ENCODE data around the gene GRIK2. TPM values are rescaled to one million over a fixed set of nuclear protein-coding genes. Genes with fewer than 3 reads are reported as not detected.

GRIK2 gene
- total RNA-seq, 2 experiments from 2014 or later: not detected

DNA sequence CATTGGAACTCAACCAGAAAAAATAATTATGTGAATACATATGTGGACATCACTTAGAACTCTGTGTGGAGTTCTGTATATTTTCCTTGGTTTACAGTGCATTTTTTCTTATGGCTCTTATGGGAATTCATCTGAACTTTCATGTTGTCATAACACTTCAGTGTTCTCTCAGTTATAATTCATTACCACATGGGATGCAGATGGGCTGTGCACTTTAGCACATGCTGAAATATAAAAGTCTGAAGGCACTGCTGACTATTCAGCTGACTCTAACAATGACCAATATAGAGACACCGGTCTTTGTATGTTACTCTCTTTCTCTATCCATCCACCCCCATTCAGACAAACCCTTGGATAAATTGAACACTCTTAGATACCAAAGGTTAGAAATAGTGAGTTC is 29.3 kb downstream of the GRIK2 start:
- no peak overlapping the region for H3K4me3 Mint-ChIP-seq
- peaks cover 2% of the 10 kb centered on the region for H3K9me3 Mint-ChIP-seq
- ATAC-seq (no peak), DNase-seq (no peak)
- no peaks in the 10 kb centered on the region for H3K36me3 Mint-ChIP-seq (ENCODE audit: low read depth)
- CTCF ChIA-PET: no interaction called here
- no peaks in the 10 kb centered on the region for H3K27me3 Mint-ChIP-seq
- H3K4me1 Mint-ChIP-seq (ENCODE audit: low read depth): no peaks in the 10 kb centered on the region
- TF ChIP-seq, protein P1, sequence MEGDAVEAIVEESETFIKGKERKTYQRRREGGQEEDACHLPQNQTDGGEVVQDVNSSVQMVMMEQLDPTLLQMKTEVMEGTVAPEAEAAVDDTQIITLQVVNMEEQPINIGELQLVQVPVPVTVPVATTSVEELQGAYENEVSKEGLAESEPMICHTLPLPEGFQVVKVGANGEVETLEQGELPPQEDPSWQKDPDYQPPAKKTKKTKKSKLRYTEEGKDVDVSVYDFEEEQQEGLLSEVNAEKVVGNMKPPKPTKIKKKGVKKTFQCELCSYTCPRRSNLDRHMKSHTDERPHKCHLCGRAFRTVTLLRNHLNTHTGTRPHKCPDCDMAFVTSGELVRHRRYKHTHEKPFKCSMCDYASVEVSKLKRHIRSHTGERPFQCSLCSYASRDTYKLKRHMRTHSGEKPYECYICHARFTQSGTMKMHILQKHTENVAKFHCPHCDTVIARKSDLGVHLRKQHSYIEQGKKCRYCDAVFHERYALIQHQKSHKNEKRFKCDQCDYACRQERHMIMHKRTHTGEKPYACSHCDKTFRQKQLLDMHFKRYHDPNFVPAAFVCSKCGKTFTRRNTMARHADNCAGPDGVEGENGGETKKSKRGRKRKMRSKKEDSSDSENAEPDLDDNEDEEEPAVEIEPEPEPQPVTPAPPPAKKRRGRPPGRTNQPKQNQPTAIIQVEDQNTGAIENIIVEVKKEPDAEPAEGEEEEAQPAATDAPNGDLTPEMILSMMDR (IDR thresholded peaks at IDR 0.05): no peak
- H3K27ac Mint-ChIP-seq: no peak overlapping the region
- POLR2A ChIA-PET: no interaction called here
- intact Hi-C loops (cut with micrococcal nuclease): no loop called here

DNA sequence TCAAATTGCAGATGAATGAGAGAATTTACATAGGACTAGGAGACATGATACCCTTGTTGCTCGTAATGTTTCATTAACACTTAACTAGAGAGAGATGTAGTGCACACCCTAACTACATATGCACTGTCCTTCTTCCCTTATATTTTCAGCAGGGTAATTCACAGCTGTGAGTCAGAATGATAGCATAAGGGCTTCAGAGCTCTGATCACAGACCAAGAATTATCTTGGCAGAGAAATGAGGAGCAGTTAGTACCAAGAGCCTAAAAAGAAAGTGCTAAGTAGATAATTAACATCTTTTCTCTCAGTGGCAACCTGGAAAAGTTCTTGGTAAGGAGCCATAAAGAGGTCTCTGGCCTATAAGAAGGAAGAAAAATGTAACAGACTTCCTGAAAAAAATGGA is 35.8 kb downstream of the GRIK2 start:
- H3K9me3 Mint-ChIP-seq: peaks cover 2% of the 10 kb centered on the region
- H3K27ac Mint-ChIP-seq: no peak overlapping the region
- H3K4me3 Mint-ChIP-seq: no peak overlapping the region
- ChIA-PET POLR2A (interaction anchor here (0.6 kb wide), 1 partner anchor 47 kb away, joined by 3 read pairs; no protein-coding TSS in a partner anchor), CTCF (no interaction called here)
- no peaks in the 10 kb centered on the region for H3K36me3 Mint-ChIP-seq (ENCODE audit: low read depth)
- H3K27me3 Mint-ChIP-seq: no peaks in the 10 kb centered on the region
- intact Hi-C loops (cut with micrococcal nuclease): no loop called here
- TF ChIP-seq, protein P1 (IDR thresholded peaks at IDR 0.05): no peak
- H3K4me1 Mint-ChIP-seq (ENCODE audit: low read depth): no peaks in the 10 kb centered on the region
- DNase-seq: no peak
- no peak for ATAC-seq

- TF ChIP-seq, protein P1 (IDR thresholded peaks at IDR 0.05): no peak
- Mint-ChIP-seq H3K27me3 (no peaks in the 10 kb centered on the region), H3K27ac (no peak overlapping the region), H3K9me3 (peaks cover 2% of the 10 kb centered on the region), H3K4me3 (no peak overlapping the region), H3K36me3 (ENCODE audit: low read depth) (no peaks in the 10 kb centered on the region), H3K4me1 (ENCODE audit: low read depth) (no peaks in the 10 kb centered on the region)
- DNase-seq (no peak), ATAC-seq (no peak)
- CTCF ChIA-PET: no interaction called here
- intact Hi-C loops (cut with micrococcal nuclease): no loop called here
- POLR2A ChIA-PET: no interaction called here
Observed at GRCh38 chr6:101429845-101430244, 36.3 kb downstream of the GRIK2 start.

DNA sequence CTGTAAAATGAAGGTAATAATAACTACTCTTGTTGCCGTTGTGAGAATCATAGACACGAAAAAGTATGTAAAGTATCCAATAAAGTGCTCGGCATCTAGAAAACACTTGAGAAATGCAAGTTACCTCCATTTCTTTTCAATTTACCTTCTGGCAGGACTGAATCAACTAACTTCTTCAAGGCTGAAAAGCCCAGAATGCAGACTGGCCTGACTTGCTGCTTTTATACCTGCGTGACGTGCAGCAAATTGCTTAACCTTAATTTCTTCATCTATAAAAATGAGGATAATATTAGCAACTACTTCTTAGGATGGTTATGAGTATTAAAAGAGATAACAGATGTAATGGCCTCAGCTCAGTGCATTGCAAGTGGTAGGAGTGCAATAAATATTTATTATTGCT is 39.6 kb downstream of the GRIK2 start:
- intact Hi-C loops (cut with micrococcal nuclease): no loop called here
- TF ChIP-seq, protein P1 (IDR thresholded peaks at IDR 0.05): no peak

DNA sequence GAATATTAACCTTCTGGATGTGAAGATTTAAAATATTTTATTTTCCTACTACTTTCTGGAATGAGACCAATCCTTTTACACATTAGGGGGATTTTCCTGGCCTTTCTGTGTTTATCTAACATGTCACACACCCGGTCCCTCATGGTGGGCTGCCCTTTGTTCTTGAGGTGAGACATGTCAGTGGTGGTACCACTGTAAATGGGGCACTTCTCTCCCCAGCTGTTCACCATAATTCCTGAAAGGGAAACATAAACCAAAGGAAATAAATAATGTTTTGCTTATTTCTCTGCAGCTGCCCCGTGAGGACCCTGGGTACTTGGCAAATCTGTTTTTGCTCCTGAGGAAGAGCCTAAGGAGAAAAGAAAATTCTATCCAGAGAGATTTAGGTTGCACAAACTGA is 41.1 kb downstream of the GRIK2 start:
- Mint-ChIP-seq H3K4me3 (no peak overlapping the region), H3K27ac (no peak overlapping the region), H3K36me3 (ENCODE audit: low read depth) (no peaks in the 10 kb centered on the region), H3K4me1 (ENCODE audit: low read depth) (no peaks in the 10 kb centered on the region), H3K9me3 (no peaks in the 10 kb centered on the region), H3K27me3 (no peaks in the 10 kb centered on the region)
- TF ChIP-seq, protein P1 (IDR thresholded peaks at IDR 0.05): no peak
- DNase-seq: no peak
- ChIA-PET POLR2A (no interaction called here), CTCF (no interaction called here)
- no peak for ATAC-seq
- intact Hi-C loops (cut with micrococcal nuclease): no loop called here

More for the DNA sequence above, 39.6 kb downstream of the GRIK2 start:
- ChIA-PET CTCF (no interaction called here), POLR2A (no interaction called here)
- no peak overlapping the region for H3K27ac Mint-ChIP-seq
- no peaks in the 10 kb centered on the region for H3K36me3 Mint-ChIP-seq (ENCODE audit: low read depth)
- ATAC-seq: no peak
- DNase-seq: no peak
- no peaks in the 10 kb centered on the region for H3K4me1 Mint-ChIP-seq (ENCODE audit: low read depth)
- H3K4me3 Mint-ChIP-seq: no peak overlapping the region
- no peaks in the 10 kb centered on the region for H3K27me3 Mint-ChIP-seq
- H3K9me3 Mint-ChIP-seq: no peaks in the 10 kb centered on the region
